ENCODE data around the gene TBC1D14.

TBC1D14 gene

GRCh38 chr4:6984612-6985425 is 75.2 kb downstream of the TBC1D14 start:
- H3K4me2 ChIP-seq (ENCODE audit: low read depth, low read length, poor library complexity, severe bottlenecking) = no peak overlapping the region
- no peaks in the 10 kb centered on the region for H3F3A ChIP-seq (ENCODE audit: insufficient read depth)
- H3K27ac ChIP-seq (ENCODE audit: low read depth, low read length) = no peak overlapping the region

GRCh38 chr4:6986072-6986780 is 76.6 kb downstream of the TBC1D14 start:
- H3K79me2 ChIP-seq (ENCODE audit: insufficient read depth, low read length) = peaks cover 21% of the 10 kb centered on the region
- H3K36me3 ChIP-seq (ENCODE audit: low read length) = no peaks in the 10 kb centered on the region

More at GRCh38 chr4:6984612-6985425, 75.2 kb downstream of the TBC1D14 start:
- Histone ChIP-seq H3K4me3 (ENCODE audit: insufficient read depth, low read length, poor library complexity, severe bottlenecking) (no peak overlapping the region), H4K20me1 (ENCODE audit: low read depth, low read length) (no peaks in the 10 kb centered on the region), H3K9me3 (ENCODE audit: insufficient read depth, low read length) (no peaks in the 10 kb centered on the region), H3K9ac (ENCODE audit: low read length) (no peak overlapping the region), H3K36me3 (ENCODE audit: low read length) (no peaks in the 10 kb centered on the region), H3K27me3 (ENCODE audit: low read length) (no peaks in the 10 kb centered on the region), H3K9me2 (replicated peaks; ENCODE audit: insufficient read depth, low read length) (no peaks in the 10 kb centered on the region), H2AFZ (ENCODE audit: low read depth, low read length, severe bottlenecking) (no peak overlapping the region), H3K79me2 (ENCODE audit: insufficient read depth, low read length) (peaks cover 13% of the 10 kb centered on the region)
- TF ChIP-seq CTCF (IDR thresholded peaks at IDR 0.05; ENCODE audit: insufficient read depth, low read length, poor library complexity, severe bottlenecking) (no peak), EZH2phosphoT487 (conservative IDR thresholded peaks at IDR 0.05; ENCODE audit: low read length) (no peak)

More at GRCh38 chr4:6986072-6986780, 76.6 kb downstream of the TBC1D14 start:
- Histone ChIP-seq H3F3A (ENCODE audit: insufficient read depth) (no peaks in the 10 kb centered on the region), H3K27ac (ENCODE audit: low read depth, low read length) (peak overlapping the region; percentile 29; the same call in 1 of the 2 replicates), H3K9me2 (replicated peaks; ENCODE audit: insufficient read depth, low read length) (no peaks in the 10 kb centered on the region), H3K9me3 (ENCODE audit: insufficient read depth, low read length) (no peaks in the 10 kb centered on the region), H3K4me3 (ENCODE audit: insufficient read depth, low read length, poor library complexity, severe bottlenecking) (peak overlapping the region; percentile 82), H4K20me1 (ENCODE audit: low read depth, low read length) (no peaks in the 10 kb centered on the region), H2AFZ (ENCODE audit: low read depth, low read length, severe bottlenecking) (peak overlapping the region; percentile 75), H3K27me3 (ENCODE audit: low read length) (no peaks in the 10 kb centered on the region), H3K4me2 (ENCODE audit: low read depth, low read length, poor library complexity, severe bottlenecking) (peak overlapping the region; percentile 77), H3K9ac (ENCODE audit: low read length) (peak overlapping the region; percentile 67)
- TF ChIP-seq CTCF (IDR thresholded peaks at IDR 0.05; ENCODE audit: insufficient read depth, low read length, poor library complexity, severe bottlenecking) (no peak), EZH2phosphoT487 (conservative IDR thresholded peaks at IDR 0.05; ENCODE audit: low read length) (no peak)

All from SU-DHL-6 (cell line).